Measurements from ENCODE around the gene PRICKLE1.

DNA sequence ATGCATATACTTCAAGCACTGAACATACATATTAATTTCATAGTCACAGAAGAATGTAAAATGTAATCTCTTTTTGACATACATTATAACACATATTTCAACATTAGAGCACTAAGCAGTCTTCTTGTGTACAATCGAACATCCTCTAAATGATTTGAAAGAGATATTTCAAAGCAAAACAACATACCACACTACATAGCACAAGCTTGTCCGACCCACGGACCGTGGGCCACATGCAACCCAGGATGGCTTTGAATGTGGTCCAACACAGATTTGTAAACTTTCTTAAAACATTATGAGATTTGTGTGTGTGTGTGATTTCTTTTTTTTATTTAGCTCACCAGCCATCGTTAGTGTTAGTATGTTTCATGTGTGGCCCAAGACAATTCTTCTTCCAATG lies 7.0 kb downstream of the PRICKLE1 start:
- TF ChIP-seq, protein P1, sequence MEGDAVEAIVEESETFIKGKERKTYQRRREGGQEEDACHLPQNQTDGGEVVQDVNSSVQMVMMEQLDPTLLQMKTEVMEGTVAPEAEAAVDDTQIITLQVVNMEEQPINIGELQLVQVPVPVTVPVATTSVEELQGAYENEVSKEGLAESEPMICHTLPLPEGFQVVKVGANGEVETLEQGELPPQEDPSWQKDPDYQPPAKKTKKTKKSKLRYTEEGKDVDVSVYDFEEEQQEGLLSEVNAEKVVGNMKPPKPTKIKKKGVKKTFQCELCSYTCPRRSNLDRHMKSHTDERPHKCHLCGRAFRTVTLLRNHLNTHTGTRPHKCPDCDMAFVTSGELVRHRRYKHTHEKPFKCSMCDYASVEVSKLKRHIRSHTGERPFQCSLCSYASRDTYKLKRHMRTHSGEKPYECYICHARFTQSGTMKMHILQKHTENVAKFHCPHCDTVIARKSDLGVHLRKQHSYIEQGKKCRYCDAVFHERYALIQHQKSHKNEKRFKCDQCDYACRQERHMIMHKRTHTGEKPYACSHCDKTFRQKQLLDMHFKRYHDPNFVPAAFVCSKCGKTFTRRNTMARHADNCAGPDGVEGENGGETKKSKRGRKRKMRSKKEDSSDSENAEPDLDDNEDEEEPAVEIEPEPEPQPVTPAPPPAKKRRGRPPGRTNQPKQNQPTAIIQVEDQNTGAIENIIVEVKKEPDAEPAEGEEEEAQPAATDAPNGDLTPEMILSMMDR (IDR thresholded peaks at IDR 0.05; ENCODE audit: extremely low read depth in 1 of 2, insufficient read depth in 1 of 2, low read depth in 1 of 2, low read length in 2 of 2), result no peak
- TF ChIP-seq EZH2 (IDR thresholded peaks at IDR 0.05; ENCODE audit: borderline replicate concordance, low read depth, low read length, severe bottlenecking) (no peak), POLR2AphosphoS5 (IDR thresholded peaks at IDR 0.05; ENCODE audit: insufficient read depth, low read depth, low read length) (no peak), POLR2A (IDR thresholded peaks at IDR 0.05; ENCODE audit: low read depth, low read length) (no peak), JUN (IDR thresholded peaks at IDR 0.05; ENCODE audit: borderline replicate concordance, insufficient read depth, insufficient read length, low read depth) (no peak), MYC (IDR thresholded peaks at IDR 0.05; ENCODE audit: low read depth, low read length) (no peak)

Measured in endothelial cell of umbilical vein (primary cell).